ENCODE results near the gene CAPN15. TPM values are rescaled to one million over a fixed set of nuclear protein-coding genes. Genes with fewer than 3 reads are reported as not detected.

The CAPN15 gene
- total RNA-seq, 1 experiment from 2014 or later, result 60.4 TPM

- Histone ChIP-seq H3K79me2 (ENCODE audit: low read length) (no peaks in the 10 kb centered on the region), H3K9ac (ENCODE audit: low read length) (no peak overlapping the region), H3K36me3 (ENCODE audit: low read depth, low read length) (no peaks in the 10 kb centered on the region), H3K9me3 (ENCODE audit: low read length) (no peaks in the 10 kb centered on the region), H3F3A (ENCODE audit: low read length, unreplicated experiment) (no peaks in the 10 kb centered on the region), H3K4me3 (ENCODE audit: low read length) (no peak overlapping the region), H3K9me2 (replicated peaks; ENCODE audit: low read length) (no peaks in the 10 kb centered on the region), H3K27me3 (ENCODE audit: low read length) (no peaks in the 10 kb centered on the region), H3K4me2 (ENCODE audit: low read length) (no peak overlapping the region), H2AFZ (ENCODE audit: low read length) (no peak overlapping the region), H3K4me1 (ENCODE audit: insufficient read depth, low read length) (no peaks in the 10 kb centered on the region), H4K20me1 (ENCODE audit: low read length) (no peaks in the 10 kb centered on the region), H3K27ac (ENCODE audit: low read length) (no peak overlapping the region)
- ChIA-PET CTCF (no interaction called here), POLR2A (ENCODE audit: unreplicated experiment) (no interaction called here)
- intact Hi-C loops (cut with micrococcal nuclease), result loop anchor here (10.0 kb wide), 1 partner anchor 56 kb away; the partner anchor contains the start of gene CAPN15
- DNase-seq, result no peak
- no TSS peak for BruUV-seq (replicated peaks)
- TF ChIP-seq, protein P1, sequence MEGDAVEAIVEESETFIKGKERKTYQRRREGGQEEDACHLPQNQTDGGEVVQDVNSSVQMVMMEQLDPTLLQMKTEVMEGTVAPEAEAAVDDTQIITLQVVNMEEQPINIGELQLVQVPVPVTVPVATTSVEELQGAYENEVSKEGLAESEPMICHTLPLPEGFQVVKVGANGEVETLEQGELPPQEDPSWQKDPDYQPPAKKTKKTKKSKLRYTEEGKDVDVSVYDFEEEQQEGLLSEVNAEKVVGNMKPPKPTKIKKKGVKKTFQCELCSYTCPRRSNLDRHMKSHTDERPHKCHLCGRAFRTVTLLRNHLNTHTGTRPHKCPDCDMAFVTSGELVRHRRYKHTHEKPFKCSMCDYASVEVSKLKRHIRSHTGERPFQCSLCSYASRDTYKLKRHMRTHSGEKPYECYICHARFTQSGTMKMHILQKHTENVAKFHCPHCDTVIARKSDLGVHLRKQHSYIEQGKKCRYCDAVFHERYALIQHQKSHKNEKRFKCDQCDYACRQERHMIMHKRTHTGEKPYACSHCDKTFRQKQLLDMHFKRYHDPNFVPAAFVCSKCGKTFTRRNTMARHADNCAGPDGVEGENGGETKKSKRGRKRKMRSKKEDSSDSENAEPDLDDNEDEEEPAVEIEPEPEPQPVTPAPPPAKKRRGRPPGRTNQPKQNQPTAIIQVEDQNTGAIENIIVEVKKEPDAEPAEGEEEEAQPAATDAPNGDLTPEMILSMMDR (conservative IDR thresholded peaks at IDR 0.05; ENCODE audit: low read depth, low read length), result no peak
- TF ChIP-seq EZH2 (IDR thresholded peaks at IDR 0.05; ENCODE audit: low read length, unreplicated experiment) (no peak), EZH2phosphoT487 (IDR thresholded peaks at IDR 0.05; ENCODE audit: borderline replicate concordance, low read length) (no peak)
- no peak for ATAC-seq
Measured at GRCh38 chr16:580141-580945, 52.8 kb downstream of the CAPN15 start.

GRCh38 chr16:580946-581498 is 53.5 kb downstream of the CAPN15 start:
- Histone ChIP-seq H3K9me2 (replicated peaks; ENCODE audit: low read length) (no peaks in the 10 kb centered on the region), H3K4me1 (ENCODE audit: insufficient read depth, low read length) (no peaks in the 10 kb centered on the region), H3K4me2 (ENCODE audit: low read length) (no peak overlapping the region), H2AFZ (ENCODE audit: low read length) (no peak overlapping the region), H3K36me3 (ENCODE audit: low read depth, low read length) (no peaks in the 10 kb centered on the region), H3K27me3 (ENCODE audit: low read length) (no peaks in the 10 kb centered on the region), H3F3A (ENCODE audit: low read length, unreplicated experiment) (no peaks in the 10 kb centered on the region), H3K4me3 (ENCODE audit: low read length) (no peak overlapping the region), H3K79me2 (ENCODE audit: low read length) (no peaks in the 10 kb centered on the region), H3K9me3 (ENCODE audit: low read length) (no peaks in the 10 kb centered on the region), H3K9ac (ENCODE audit: low read length) (no peak overlapping the region), H3K27ac (ENCODE audit: low read length) (no peak overlapping the region), H4K20me1 (ENCODE audit: low read length) (no peaks in the 10 kb centered on the region)
- ChIA-PET POLR2A (ENCODE audit: unreplicated experiment) (no interaction called here), CTCF (no interaction called here)
- no peak for DNase-seq
- intact Hi-C loops (cut with micrococcal nuclease), result loop anchor here (10.0 kb wide), 1 partner anchor 56 kb away; the partner anchor contains the start of gene CAPN15
- BruUV-seq (replicated peaks), result no TSS peak
- TF ChIP-seq, protein P1 (conservative IDR thresholded peaks at IDR 0.05; ENCODE audit: low read depth, low read length), result no peak
- TF ChIP-seq EZH2 (IDR thresholded peaks at IDR 0.05; ENCODE audit: low read length, unreplicated experiment), result no peak
- TF ChIP-seq EZH2phosphoT487 (IDR thresholded peaks at IDR 0.05; ENCODE audit: borderline replicate concordance, low read length), result no peak
- no peak for ATAC-seq

DNA sequence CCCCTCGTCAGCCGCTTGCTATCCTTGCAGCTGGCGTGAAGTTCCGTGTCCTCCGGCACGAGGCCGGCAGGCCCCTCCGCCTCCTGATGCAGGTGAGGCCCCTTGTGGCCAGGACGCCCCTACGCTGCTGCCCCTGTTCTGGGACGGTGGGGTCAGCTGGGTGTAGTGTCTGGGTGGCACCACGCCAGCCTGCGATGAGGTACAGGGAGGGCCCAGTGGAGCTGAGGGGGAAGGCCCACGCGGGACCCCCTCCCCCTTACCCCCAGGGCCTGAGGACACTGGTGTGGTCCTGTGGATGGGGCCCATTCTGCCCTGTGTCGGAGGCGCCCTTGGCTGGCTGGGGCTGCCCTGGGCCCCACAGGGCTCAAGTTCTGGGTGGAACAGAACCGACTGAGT is 54.7 kb downstream of the CAPN15 start:
- no peaks in the 10 kb centered on the region for H3K9me2 ChIP-seq (replicated peaks; ENCODE audit: low read length)
- H3F3A ChIP-seq (ENCODE audit: low read length, unreplicated experiment), result no peaks in the 10 kb centered on the region
- H3K9ac ChIP-seq (ENCODE audit: low read length), result no peak overlapping the region
- no peak overlapping the region for H3K27ac ChIP-seq (ENCODE audit: low read length)
- no TSS peak for BruUV-seq (replicated peaks)
- ChIA-PET POLR2A (ENCODE audit: unreplicated experiment) (interaction anchor here (0.6 kb wide), 2 partner anchors 146 to 961 kb away, joined by 3 to 5 read pairs; no protein-coding TSS in a partner anchor), CTCF (no interaction called here)
- H3K79me2 ChIP-seq (ENCODE audit: low read length), result no peaks in the 10 kb centered on the region
- H3K4me1 ChIP-seq (ENCODE audit: insufficient read depth, low read length), result no peaks in the 10 kb centered on the region
- DNase-seq (no peak), ATAC-seq (no peak)
- H4K20me1 ChIP-seq (ENCODE audit: low read length), result no peaks in the 10 kb centered on the region
- intact Hi-C loops (cut with micrococcal nuclease), result loop anchor here (10.0 kb wide), 1 partner anchor 57 kb away; the partner anchor contains the start of gene CAPN15
- no peaks in the 10 kb centered on the region for H3K9me3 ChIP-seq (ENCODE audit: low read length)
- H2AFZ ChIP-seq (ENCODE audit: low read length), result no peak overlapping the region
- no peaks in the 10 kb centered on the region for H3K36me3 ChIP-seq (ENCODE audit: low read depth, low read length)
- H3K4me3 ChIP-seq (ENCODE audit: low read length), result no peak overlapping the region
- TF ChIP-seq EZH2 (IDR thresholded peaks at IDR 0.05; ENCODE audit: low read length, unreplicated experiment) (no peak), EZH2phosphoT487 (IDR thresholded peaks at IDR 0.05; ENCODE audit: borderline replicate concordance, low read length) (no peak)
- TF ChIP-seq, protein P1 (conservative IDR thresholded peaks at IDR 0.05; ENCODE audit: low read depth, low read length), result no peak
- no peak overlapping the region for H3K4me2 ChIP-seq (ENCODE audit: low read length)
- no peaks in the 10 kb centered on the region for H3K27me3 ChIP-seq (ENCODE audit: low read length)

Data from PC-3 (cell line).